Calu3 (cell line): ENCODE results near the gene MLH3. TPM values are rescaled to one million over a fixed set of nuclear protein-coding genes. Genes with fewer than 3 reads are reported as not detected.

ENCODE experiments used
- BruUV-seq: library from RNA; stranded (reverse); fragments of 400-500 nt; replicated peaks from 2 replicates; lab custom pipeline; 2021; lab: Mats Ljungman, UMichigan
- CTCF ChIA-PET: fragments of 300-600 bp; sonication (Branson Sonifier 250); formaldehyde crosslinking; loops from one replicate; lab custom pipeline; 2022; ENCODE audit warnings: antibody characterized with exemption; lab: Charles Lee
- DNase-seq: peaks from one replicate; pipeline ENCODE4 v3.0.0; 2022
- H3K27ac Mint-ChIP-seq: one replicate; pipeline ENCODE4 v1.8.0; 2022; ENCODE audit warnings: mixed read lengths; ENCODE audit not compliant: unreplicated experiment
- H3K27me3 Mint-ChIP-seq: one replicate; pipeline ENCODE4 v1.8.0; 2022; ENCODE audit warnings: mixed read lengths; ENCODE audit not compliant: unreplicated experiment
- H3K36me3 Mint-ChIP-seq: one replicate; pipeline ENCODE4 v1.8.0; 2022; ENCODE audit warnings: mild to moderate bottlenecking, moderate library complexity, mixed read lengths; ENCODE audit not compliant: insufficient read depth, unreplicated experiment
- H3K4me1 Mint-ChIP-seq: one replicate; pipeline ENCODE4 v1.8.0; 2022; ENCODE audit warnings: mild to moderate bottlenecking, low read depth, mixed read lengths; ENCODE audit not compliant: unreplicated experiment
- H3K4me3 Mint-ChIP-seq: one replicate; pipeline ENCODE4 v1.8.0; 2022; ENCODE audit warnings: mild to moderate bottlenecking, low read depth, moderate library complexity, mixed read lengths; ENCODE audit not compliant: unreplicated experiment
- H3K9me3 Mint-ChIP-seq: one replicate; pipeline ENCODE4 v1.8.0; 2022; ENCODE audit warnings: low read depth, mixed read lengths; ENCODE audit not compliant: unreplicated experiment
- intact Hi-C: fragments of 100-400 bp; cut with micrococcal nuclease; formaldehyde crosslinking; loops from one replicate; pipeline ENCODE4 v1.10.0; 2022; ENCODE audit not compliant: unreplicated experiment
- total RNA-seq: library from RNA; stranded (reverse); gene quantifications from 2 replicates; pipeline ENCODE4 v1.2.3, GENCODE V29; 2022
- TF ChIP-seq, protein P1 (sequence below): fragments of 200-600 bp; IDR thresholded peaks from one replicate; pipeline ENCODE4 v1.8.0; 2022; ENCODE audit warnings: antibody characterized with exemption; ENCODE audit not compliant: unreplicated experiment

MLH3 gene
- total RNA-seq, 1 experiment from 2014 or later = 24.7 TPM

DNA sequence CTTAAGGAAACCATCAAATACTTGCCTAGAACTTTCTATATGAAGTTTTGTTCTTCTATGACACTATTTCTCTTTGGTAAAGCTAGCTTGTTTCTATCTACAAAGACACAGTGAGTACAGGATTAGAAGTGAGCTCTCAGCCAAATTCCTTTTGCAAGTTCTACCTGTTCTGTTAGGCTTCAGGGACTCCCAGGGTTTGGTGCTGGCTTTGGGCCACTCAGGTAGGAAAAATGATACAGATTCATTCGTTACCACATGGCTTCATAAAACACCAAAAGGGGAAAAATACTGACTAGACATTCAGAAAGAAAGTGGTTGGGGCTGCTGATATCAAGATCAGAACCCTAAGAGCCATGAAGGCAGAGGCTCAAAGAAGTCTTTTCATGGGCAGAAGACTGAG, 32.0 kb upstream of the MLH3 start:
- no peak for DNase-seq
- H3K27me3 Mint-ChIP-seq = no peaks in the 10 kb centered on the region
- H3K9me3 Mint-ChIP-seq = no peaks in the 10 kb centered on the region
- no peak overlapping the region for H3K27ac Mint-ChIP-seq
- TF ChIP-seq, protein P1, sequence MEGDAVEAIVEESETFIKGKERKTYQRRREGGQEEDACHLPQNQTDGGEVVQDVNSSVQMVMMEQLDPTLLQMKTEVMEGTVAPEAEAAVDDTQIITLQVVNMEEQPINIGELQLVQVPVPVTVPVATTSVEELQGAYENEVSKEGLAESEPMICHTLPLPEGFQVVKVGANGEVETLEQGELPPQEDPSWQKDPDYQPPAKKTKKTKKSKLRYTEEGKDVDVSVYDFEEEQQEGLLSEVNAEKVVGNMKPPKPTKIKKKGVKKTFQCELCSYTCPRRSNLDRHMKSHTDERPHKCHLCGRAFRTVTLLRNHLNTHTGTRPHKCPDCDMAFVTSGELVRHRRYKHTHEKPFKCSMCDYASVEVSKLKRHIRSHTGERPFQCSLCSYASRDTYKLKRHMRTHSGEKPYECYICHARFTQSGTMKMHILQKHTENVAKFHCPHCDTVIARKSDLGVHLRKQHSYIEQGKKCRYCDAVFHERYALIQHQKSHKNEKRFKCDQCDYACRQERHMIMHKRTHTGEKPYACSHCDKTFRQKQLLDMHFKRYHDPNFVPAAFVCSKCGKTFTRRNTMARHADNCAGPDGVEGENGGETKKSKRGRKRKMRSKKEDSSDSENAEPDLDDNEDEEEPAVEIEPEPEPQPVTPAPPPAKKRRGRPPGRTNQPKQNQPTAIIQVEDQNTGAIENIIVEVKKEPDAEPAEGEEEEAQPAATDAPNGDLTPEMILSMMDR = no peak
- H3K4me3 Mint-ChIP-seq = no peak overlapping the region
- H3K4me1 Mint-ChIP-seq = no peaks in the 10 kb centered on the region
- peaks cover 9% of the 10 kb centered on the region for H3K36me3 Mint-ChIP-seq
- no TSS peak for BruUV-seq
- intact Hi-C loops = loop anchor here (10.0 kb wide), 1 partner anchor 58 kb away; no protein-coding TSS in a partner anchor
- CTCF ChIA-PET = no interaction called here

DNA sequence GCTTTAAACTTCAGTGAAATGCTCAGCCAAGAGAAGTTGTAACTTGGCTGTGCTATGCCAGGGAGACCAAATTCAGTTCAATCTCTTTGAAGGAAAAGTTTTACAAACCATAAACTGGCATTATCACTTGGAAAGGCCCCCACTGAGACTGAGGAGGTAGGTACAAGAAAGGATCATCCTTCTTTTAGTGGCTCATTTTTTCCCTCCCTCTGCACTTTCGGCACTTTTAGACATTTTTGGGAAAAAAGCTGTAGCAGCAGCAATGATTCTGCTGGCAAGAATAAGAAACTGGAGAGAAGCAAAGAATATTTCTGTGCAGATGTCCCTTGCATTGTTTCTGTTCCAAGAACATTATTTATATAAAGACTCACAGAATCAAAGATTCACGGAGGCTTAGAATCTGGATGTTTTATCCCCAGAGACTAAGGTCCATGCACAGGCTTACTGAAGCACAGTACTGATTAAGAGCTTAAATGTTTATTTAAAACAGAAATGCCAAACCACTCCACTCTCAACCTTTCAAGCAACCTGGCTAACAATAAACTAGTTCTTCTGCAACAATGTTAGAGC, 30.5 kb upstream of the MLH3 start:
- H3K27me3 Mint-ChIP-seq = no peaks in the 10 kb centered on the region

GRCh38 chr14:75079521-75079920, 28.3 kb upstream of the MLH3 start:
- TF ChIP-seq, protein P1 = no peak
- Mint-ChIP-seq H3K4me1 (no peaks in the 10 kb centered on the region), H3K4me3 (no peak overlapping the region), H3K27me3 (no peaks in the 10 kb centered on the region), H3K9me3 (no peaks in the 10 kb centered on the region), H3K27ac (no peak overlapping the region), H3K36me3 (no peaks in the 10 kb centered on the region)
- no TSS peak for BruUV-seq
- CTCF ChIA-PET = no interaction called here
- no peak for DNase-seq
- intact Hi-C loops = no loop called here

More for the DNA sequence above, 30.5 kb upstream of the MLH3 start:
- DNase-seq = no peak
- intact Hi-C loops = loop anchor here (10.0 kb wide), 1 partner anchor 57 kb away; no protein-coding TSS in a partner anchor
- peaks cover 7% of the 10 kb centered on the region for H3K36me3 Mint-ChIP-seq
- CTCF ChIA-PET = no interaction called here
- BruUV-seq = no TSS peak
- H3K27ac Mint-ChIP-seq = no peak overlapping the region
- TF ChIP-seq, protein P1 = no peak
- H3K9me3 Mint-ChIP-seq = no peaks in the 10 kb centered on the region
- no peak overlapping the region for H3K4me3 Mint-ChIP-seq
- H3K4me1 Mint-ChIP-seq = no peaks in the 10 kb centered on the region

DNA sequence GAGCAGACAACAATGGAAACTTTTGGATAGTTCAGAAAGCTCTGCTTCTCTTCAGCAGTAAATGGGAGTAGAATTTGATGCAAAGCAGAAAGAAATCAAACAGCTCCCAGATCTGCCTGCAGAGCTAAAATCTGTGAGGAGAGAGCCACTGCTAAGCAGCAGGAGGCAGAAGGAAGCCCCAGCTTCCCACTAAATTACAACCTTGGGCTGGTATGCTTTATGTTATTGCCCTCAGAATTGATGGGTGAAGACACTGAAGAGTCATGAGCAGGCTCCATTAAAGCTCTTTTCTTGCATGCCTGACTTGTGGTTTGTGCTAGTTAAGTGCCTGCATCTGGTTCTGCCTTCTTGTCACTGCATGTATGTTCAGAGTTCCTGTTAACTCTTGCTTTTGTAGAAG, 26.5 kb upstream of the MLH3 start:
- Mint-ChIP-seq H3K27me3 (no peaks in the 10 kb centered on the region), H3K27ac (no peak overlapping the region), H3K36me3 (no peaks in the 10 kb centered on the region), H3K9me3 (no peaks in the 10 kb centered on the region), H3K4me1 (no peaks in the 10 kb centered on the region), H3K4me3 (no peak overlapping the region)
- intact Hi-C loops = no loop called here
- no TSS peak for BruUV-seq
- no peak for DNase-seq
- CTCF ChIA-PET = no interaction called here
- TF ChIP-seq, protein P1 = no peak
